Mucosa of stomach (tissue), 1 donor: ENCODE data around the gene CD80.
"Not testable (repeated sequence)": the region's sequence is repeated elsewhere in the genome, so short reads cannot be mapped to it uniquely, and the experiment has no call there.

Source experiments
- H3K27me3 ChIP-seq: one replicate; pipeline ENCODE4 v1.7.0; 2013; ENCODE audit warnings: mild to moderate bottlenecking, low read length; ENCODE audit not compliant: control insufficient read depth, insufficient read depth
- H3K36me3 ChIP-seq: one replicate; pipeline ENCODE4 v1.7.0; 2013; ENCODE audit warnings: low read length; ENCODE audit not compliant: control insufficient read depth, insufficient read depth
- H3K4me1 ChIP-seq: one replicate; pipeline ENCODE4 v1.7.0; 2013; ENCODE audit warnings: mild to moderate bottlenecking, low read length; ENCODE audit not compliant: control insufficient read depth, insufficient read depth
- H3K4me3 ChIP-seq: one replicate; pipeline ENCODE4 v1.7.0; 2013; ENCODE audit warnings: low read length
- H3K9ac ChIP-seq: one replicate; pipeline ENCODE4 v1.7.0; 2013; ENCODE audit warnings: mild to moderate bottlenecking, low read length, moderate library complexity
- H3K9me3 ChIP-seq: one replicate; pipeline ENCODE4 v1.7.0; 2013; ENCODE audit warnings: mild to moderate bottlenecking, low read length, moderate library complexity; ENCODE audit not compliant: control insufficient read depth
- donor health status: Pancreatic carcinoma.

The CD80 gene

DNA sequence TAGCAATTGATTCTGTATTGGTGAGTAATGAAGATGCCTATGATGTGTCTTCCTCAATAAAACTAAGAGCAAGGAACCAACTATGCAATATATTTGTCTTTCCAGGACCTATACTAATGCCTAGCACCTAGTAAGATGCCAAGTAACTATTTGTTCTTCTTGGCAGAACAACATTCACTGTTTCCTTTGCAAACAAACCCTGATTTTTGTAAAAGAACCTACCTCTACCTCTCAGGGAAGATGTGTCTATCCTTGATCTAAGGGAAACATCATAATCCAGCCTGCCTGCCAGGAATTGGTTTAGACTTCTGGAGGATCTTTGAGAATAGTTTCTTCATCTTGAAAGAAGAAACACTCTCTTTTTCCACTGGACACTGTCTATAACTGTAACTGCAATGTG is 16.1 kb upstream of the CD80 start:
- Histone ChIP-seq H3K9me3 (no peaks in the 10 kb centered on the region), H3K4me3 (no peak overlapping the region), H3K9ac (no peak overlapping the region), H3K36me3 (no peaks in the 10 kb centered on the region), H3K4me1 (peaks cover 7% of the 10 kb centered on the region), H3K27me3 (no peaks in the 10 kb centered on the region)

DNA sequence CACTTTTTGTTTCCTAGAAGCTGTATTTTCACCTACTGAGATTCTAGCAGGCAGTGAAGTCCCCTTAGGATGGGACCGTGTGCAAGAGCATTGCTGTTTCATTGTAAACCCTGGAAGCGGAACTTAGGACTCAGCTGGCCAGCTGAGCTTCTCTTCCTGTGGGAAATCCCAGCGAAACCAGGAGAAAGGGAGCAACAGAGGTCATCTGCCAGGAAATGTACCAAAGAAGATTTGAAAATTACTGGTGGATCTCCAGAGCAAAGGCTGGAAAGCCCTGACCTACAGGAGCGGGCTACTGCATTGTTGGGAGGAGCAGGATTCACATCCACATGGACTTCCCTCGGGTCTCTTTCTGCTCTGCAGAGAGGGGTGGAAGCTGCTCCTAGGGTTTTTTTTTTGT is 12.3 kb upstream of the CD80 start:
- Histone ChIP-seq H3K4me1 (no peaks in the 10 kb centered on the region), H3K27me3 (no peaks in the 10 kb centered on the region), H3K36me3 (no peaks in the 10 kb centered on the region), H3K9ac (no peak overlapping the region), H3K4me3 (no peak overlapping the region), H3K9me3 (no peaks in the 10 kb centered on the region)

DNA sequence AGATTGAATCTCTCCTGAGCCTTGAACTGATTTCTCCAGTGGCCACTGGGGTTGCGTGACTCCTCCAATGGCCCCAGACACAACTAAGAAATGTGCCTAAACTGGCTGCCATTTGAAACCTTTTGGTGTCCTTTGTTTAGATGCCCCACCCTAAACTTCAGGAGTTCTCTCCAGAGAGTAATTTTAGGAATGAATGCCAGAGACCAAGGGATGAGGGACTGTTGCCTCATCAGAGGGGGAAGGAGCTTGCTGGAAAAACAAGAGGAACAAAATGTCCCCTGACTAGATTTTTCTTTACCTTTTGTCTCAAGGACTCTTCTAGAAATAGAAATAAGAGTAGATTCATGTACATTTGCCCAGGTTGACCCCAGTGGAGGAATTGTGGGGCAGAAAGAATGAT is 11.8 kb upstream of the CD80 start:
- H3K4me3 ChIP-seq = no peak overlapping the region
- no peaks in the 10 kb centered on the region for H3K36me3 ChIP-seq
- H3K4me1 ChIP-seq = no peaks in the 10 kb centered on the region
- H3K27me3 ChIP-seq = no peaks in the 10 kb centered on the region
- H3K9ac ChIP-seq = no peak overlapping the region
- no peaks in the 10 kb centered on the region for H3K9me3 ChIP-seq

DNA sequence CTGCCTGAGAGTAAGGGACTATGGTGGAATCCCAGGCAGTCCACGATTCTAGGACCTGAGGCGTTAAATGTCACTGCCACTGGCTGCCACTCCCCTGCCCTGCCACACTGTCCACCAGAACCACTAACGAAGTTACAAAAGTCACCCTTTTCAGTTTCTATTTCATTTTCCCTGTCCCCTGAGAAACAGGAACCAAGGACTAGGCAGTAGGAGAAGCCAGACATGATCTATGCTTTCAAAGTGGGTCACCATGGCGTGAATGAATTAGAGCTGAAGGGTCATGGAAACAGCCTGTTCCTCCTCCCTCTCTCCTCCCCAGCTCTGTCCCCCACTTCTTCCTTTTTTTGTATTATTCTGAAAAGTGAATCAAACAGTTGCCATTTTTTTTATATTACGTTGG is 10.8 kb upstream of the CD80 start:
- H3K27me3 ChIP-seq = no peaks in the 10 kb centered on the region
- H3K9ac ChIP-seq = no peak overlapping the region
- no peaks in the 10 kb centered on the region for H3K9me3 ChIP-seq
- H3K36me3 ChIP-seq = no peaks in the 10 kb centered on the region
- no peak overlapping the region for H3K4me3 ChIP-seq
- H3K4me1 ChIP-seq = no peaks in the 10 kb centered on the region

DNA sequence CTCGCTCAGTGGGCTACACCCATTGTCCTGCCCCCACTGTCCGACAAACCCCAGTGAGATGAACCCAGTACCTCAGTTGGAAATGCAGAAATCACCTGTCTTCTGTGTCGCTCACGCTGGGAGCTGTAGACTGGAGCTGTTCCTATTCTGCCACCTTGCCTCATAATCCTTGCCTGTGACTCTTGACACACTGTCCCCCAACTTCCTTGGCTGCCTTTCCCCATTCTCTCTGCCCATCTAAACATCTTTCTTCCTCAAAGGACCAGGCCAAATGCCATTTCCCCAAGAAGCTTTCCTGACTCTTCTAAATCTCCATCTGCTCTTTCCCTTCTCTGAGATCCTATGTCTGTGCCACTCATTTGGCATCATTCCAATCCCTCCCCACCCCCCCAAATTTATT is 9.7 kb upstream of the CD80 start:
- Histone ChIP-seq H3K4me3 (no peak overlapping the region), H3K9me3 (no peaks in the 10 kb centered on the region), H3K27me3 (no peaks in the 10 kb centered on the region), H3K9ac (no peak overlapping the region), H3K36me3 (no peaks in the 10 kb centered on the region), H3K4me1 (no peaks in the 10 kb centered on the region)

DNA sequence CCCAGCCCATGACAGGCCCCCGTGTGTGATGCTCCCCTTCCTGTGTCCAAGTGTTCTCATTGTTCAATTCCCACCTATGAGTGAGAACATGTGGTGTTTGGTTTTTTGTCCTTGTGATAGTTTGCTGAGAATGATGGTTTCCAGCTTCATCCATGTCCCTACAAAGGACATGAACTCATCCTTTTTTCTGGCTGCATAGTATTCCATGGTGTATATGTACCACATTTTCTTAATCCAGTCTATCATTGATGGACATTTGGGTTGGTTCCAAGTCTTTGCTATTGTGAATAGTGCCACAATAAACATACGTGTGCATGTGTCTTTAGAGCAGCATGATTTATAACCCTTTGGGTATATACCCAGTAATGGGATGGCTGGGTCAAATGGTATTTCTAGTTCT is 3.9 kb upstream of the CD80 start:
- not testable (repeated sequence) for H3K27me3 ChIP-seq, H3K9ac ChIP-seq, H3K36me3 ChIP-seq, H3K4me3 ChIP-seq, H3K4me1 ChIP-seq, H3K9me3 ChIP-seq

DNA sequence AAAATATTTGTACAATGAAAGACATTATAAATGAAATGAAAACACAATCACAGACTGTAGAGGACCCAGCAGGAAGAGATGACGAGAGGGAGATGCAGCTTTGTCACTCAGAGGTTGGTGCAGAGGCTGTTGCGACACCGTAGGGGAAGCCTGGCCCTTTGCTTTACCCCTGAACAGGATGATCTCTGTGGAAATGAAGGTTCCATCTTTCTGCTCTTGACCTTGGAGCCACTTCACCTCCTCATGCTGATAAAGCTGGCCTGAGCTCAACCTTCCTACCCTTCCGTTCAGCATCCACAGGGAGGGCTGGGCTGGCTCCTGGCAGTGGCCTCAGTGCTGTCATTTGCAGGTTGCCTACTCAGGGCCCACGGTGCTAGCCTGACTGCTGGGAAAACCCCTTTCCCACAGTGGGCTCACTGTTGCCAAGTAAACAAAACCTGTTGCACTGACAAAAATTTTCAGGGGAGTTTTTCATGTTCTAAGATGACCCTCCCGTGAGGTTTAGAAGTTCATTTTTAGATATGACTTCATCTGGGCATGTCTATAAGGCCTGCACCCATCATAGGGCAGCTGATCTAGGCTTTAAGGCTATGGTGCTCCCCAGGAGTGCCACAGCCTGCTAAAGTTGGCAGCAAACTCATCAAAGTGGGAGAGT is 3.0 kb upstream of the CD80 start:
- no peaks in the 10 kb centered on the region for H3K36me3 ChIP-seq
- H3K27me3 ChIP-seq = no peaks in the 10 kb centered on the region

DNA sequence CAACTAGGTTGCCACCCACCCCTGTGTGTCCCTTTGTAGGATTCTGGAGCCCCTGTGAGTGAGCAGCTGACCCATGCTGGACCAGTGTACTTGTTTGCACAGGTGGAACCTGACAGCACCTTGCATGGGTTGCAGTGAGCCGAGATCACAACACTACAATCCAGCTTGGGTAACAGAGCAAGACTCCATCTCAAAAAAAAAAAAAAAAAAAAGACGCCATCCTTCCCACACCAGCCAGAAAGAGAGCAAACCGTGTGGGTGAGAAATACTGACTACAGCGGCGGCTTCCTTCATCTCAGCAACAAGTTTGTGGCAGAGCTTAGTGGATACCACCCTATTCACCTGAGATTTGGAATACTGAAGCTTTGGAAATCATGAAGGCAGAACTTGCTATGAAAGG is 746 bp upstream of the CD80 start:
- H3K4me1 ChIP-seq = no peaks in the 10 kb centered on the region
- H3K4me3 ChIP-seq = no peak overlapping the region
- no peaks in the 10 kb centered on the region for H3K27me3 ChIP-seq
- no peak overlapping the region for H3K9ac ChIP-seq
- H3K9me3 ChIP-seq = no peaks in the 10 kb centered on the region
- H3K36me3 ChIP-seq = no peaks in the 10 kb centered on the region

More for the DNA sequence above, 3.0 kb upstream of the CD80 start:
- Histone ChIP-seq H3K9ac (no peak overlapping the region), H3K9me3 (no peaks in the 10 kb centered on the region), H3K4me1 (no peaks in the 10 kb centered on the region), H3K4me3 (no peak overlapping the region)

DNA sequence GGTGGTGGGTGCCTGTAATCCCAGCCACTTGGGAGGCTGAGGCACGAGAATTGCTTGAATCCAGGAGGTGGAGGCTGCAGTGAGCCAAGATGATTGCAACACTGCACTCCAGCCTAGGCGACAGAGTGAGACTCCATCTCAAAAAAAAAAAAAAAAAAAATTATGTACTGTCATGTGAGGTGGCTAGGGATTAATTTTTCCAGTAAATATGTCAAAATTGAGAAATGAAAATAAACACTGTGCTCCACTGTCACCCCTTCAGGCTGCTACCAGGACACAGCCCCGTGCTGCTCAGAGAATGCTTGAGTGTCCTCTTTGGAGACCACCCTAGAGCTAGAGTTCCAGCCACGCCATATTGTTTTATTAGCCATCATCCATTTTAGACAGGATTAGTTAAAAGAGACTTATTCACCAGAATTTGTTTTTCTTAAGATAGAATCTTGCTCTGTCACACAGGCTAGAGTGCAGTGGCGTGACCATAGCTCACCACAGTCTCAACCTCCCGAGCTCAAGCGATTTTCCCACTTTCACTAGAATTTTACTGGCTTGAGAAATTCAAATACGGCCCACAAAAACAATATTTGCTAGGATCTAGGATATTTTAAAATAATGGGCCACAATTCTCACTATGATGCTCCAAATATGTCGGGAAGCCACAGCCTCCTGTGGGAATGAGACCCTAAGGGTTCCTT is 642 bp downstream of the CD80 start:
- H3K36me3 ChIP-seq = no peaks in the 10 kb centered on the region
- no peak overlapping the region for H3K9ac ChIP-seq
- H3K4me3 ChIP-seq = no peak overlapping the region
- H3K4me1 ChIP-seq = no peaks in the 10 kb centered on the region
- H3K27me3 ChIP-seq = no peaks in the 10 kb centered on the region
- H3K9me3 ChIP-seq = no peaks in the 10 kb centered on the region

DNA sequence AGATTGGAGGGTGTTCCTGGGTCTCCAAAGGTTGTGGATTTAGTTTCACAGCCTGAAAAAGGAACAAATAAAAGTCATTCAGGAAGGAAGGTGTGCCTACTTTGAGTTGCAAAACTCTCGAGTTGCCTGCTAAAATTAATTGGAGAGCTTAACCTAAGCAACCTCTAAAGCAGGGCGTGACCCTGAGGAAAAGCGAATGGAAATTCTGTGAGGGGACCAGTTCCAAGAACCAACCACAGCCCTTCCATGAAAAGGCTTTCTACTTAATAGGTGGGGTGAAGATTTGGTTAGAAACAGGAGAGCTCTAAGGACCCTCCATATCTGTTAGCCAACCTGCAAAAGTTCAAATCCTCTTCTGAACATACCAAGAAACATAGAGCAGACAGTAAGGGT is 1.5 kb downstream of the CD80 start:
- H3K4me1 ChIP-seq = no peaks in the 10 kb centered on the region
- H3K9ac ChIP-seq = no peak overlapping the region
- H3K9me3 ChIP-seq = no peaks in the 10 kb centered on the region
- no peaks in the 10 kb centered on the region for H3K27me3 ChIP-seq
- no peak overlapping the region for H3K4me3 ChIP-seq
- H3K36me3 ChIP-seq = no peaks in the 10 kb centered on the region

DNA sequence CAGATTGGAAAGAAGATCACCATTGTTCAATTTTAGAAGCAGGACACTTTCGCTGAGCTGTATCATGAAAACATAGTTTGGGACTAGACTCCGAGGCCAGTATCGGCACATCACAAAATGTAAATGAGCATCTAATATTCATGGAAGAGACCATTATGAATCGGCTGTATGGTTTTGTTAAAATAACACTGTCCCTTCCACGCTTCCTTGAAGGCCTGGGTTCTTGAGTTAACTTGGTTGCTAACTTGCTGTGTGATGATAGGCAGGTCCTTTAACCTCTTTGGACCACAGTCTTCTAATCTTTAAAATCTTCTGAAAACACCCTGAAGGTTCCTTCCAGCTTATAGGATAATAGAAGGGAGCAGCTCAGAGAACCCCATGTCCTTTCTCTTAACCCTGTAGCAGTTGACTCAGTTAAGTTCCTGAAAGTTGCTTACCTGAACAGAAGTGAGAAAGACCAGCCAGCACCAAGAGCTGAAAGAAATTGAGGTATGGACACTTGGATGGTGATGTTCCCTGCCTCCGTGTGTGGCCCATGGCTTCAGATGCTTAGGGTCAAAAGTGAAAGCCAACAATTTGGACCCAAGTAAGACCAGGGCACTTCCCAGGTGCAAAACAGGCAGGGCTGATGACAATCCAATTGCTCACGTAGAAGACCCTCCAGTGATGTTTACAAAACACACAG is 2.1 kb downstream of the CD80 start:
- H3K4me1 ChIP-seq = no peaks in the 10 kb centered on the region
- H3K36me3 ChIP-seq = no peaks in the 10 kb centered on the region
- no peaks in the 10 kb centered on the region for H3K9me3 ChIP-seq
- no peak overlapping the region for H3K4me3 ChIP-seq
- H3K27me3 ChIP-seq = no peaks in the 10 kb centered on the region
- no peak overlapping the region for H3K9ac ChIP-seq

DNA sequence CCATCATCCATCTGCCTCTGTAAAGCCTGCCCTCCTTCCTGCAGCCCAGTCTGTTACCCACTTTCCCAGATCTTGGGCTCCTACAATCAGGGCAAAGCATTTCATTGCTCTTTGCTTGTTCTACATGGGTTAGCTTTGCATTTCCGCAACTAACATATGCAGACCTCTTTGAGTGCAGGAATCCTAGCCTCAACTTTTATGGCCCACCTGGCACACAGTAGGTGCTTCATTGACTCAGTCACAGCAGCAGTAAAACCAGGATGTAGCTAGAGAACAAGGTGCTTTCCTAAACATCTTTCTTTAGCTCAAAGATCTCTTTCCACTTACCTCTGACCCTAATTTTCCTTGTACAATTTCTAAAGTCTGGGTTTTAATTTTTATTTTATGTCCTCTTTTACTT is 3.5 kb downstream of the CD80 start:
- no peaks in the 10 kb centered on the region for H3K4me1 ChIP-seq
- no peaks in the 10 kb centered on the region for H3K36me3 ChIP-seq
- no peak overlapping the region for H3K4me3 ChIP-seq
- no peaks in the 10 kb centered on the region for H3K9me3 ChIP-seq
- no peak overlapping the region for H3K9ac ChIP-seq
- no peaks in the 10 kb centered on the region for H3K27me3 ChIP-seq
